CD14-positive monocyte (primary cell): ENCODE results near the gene UVSSA. TPM values are rescaled to one million over a fixed set of nuclear protein-coding genes. Genes with fewer than 3 reads are reported as not detected.

Source experiments
- DNase-seq, 3 donors: peaks; one replicate each; pipeline ENCODE4 v3.0.0-alpha.2; 2011 to 2022
- H2AFZ ChIP-seq: 2 replicates; pipeline ENCODE4 v1.6.0; 2012; ENCODE audit warnings: mild to moderate bottlenecking, low read depth, low read length, inconsistent platforms; ENCODE audit not compliant: insufficient read depth, poor library complexity, severe bottlenecking
- H3K27ac ChIP-seq, 2 donors: 1 replicate in 1 of 2; 2 replicates in 1 of 2; pipeline ENCODE4 v1.5.1; 2012 to 2013; ENCODE audit warnings: low read length in 2 of 2, control low read depth in 1 of 2, inconsistent platforms in 1 of 2, low read depth in 1 of 2, mild to moderate bottlenecking in 1 of 2
- H3K27me3 ChIP-seq, 2 donors: one replicate each; pipeline versions ENCODE4 v1.6.0 to v1.6.1; 2011 to 2013; ENCODE audit warnings: low read length in 2 of 2; ENCODE audit not compliant: control insufficient read depth in 2 of 2, insufficient read depth in 2 of 2
- H3K36me3 ChIP-seq, 2 donors: replicated peaks in 1 of 2; 1 replicate in 1 of 2; 2 replicates in 1 of 2; pipeline versions ENCODE4 v1.5.1 to v1.6.1; 2012 to 2013; ENCODE audit warnings: low read length in 2 of 2, control low read depth in 1 of 2, inconsistent platforms in 1 of 2, mild to moderate bottlenecking in 1 of 2; ENCODE audit not compliant: insufficient read depth in 2 of 2, control insufficient read depth in 1 of 2
- H3K4me1 ChIP-seq, 2 donors: 1 replicate in 1 of 2; 2 replicates in 1 of 2; pipeline versions ENCODE4 v1.5.1 to v1.6.1; 2012 to 2013; ENCODE audit warnings: low read length in 2 of 2, control low read depth in 1 of 2, inconsistent platforms in 1 of 2, mild to moderate bottlenecking in 1 of 2, moderate library complexity in 1 of 2; ENCODE audit not compliant: insufficient read depth in 2 of 2, control insufficient read depth in 1 of 2
- H3K4me2 ChIP-seq: replicated peaks from 2 replicates; pipeline ENCODE3; 2012; ENCODE audit warnings: low read length, moderate library complexity, mild to moderate bottlenecking; ENCODE audit not compliant: poor library complexity, severe bottlenecking; ENCODE audit errors: extremely low read depth
- H3K4me3 ChIP-seq, 3 experiments: fragments of 200-600 bp in 1 of 3; sonication (generic) in 1 of 3; replicated peaks in 1 of 3; 1 replicate in 2 of 3; 2 replicates in 1 of 3; pipeline ENCODE4 v1.5.1; 2011 to 2013; ENCODE audit warnings: low read length in 3 of 3, mild to moderate bottlenecking in 3 of 3, control low read depth in 2 of 3, low read depth in 2 of 3, inconsistent platforms in 1 of 3, moderate library complexity in 1 of 3
- H3K79me2 ChIP-seq: 2 replicates; pipeline ENCODE4 v1.6.0; 2012; ENCODE audit warnings: mild to moderate bottlenecking, control low read depth, inconsistent platforms, low read length, moderate library complexity; ENCODE audit not compliant: insufficient read depth
- H3K9ac ChIP-seq: 2 replicates; pipeline ENCODE4 v1.6.0; 2017; ENCODE audit warnings: low read length, mild to moderate bottlenecking; ENCODE audit not compliant: insufficient read depth, poor library complexity, severe bottlenecking
- H3K9me3 ChIP-seq, 2 donors: replicated peaks in 1 of 2; 1 replicate in 1 of 2; 2 replicates in 1 of 2; pipeline versions ENCODE4 v1.5.1 to v1.6.1; 2012 to 2013; ENCODE audit warnings: low read length in 2 of 2, control low read depth in 1 of 2; ENCODE audit not compliant: control insufficient read depth in 1 of 2, insufficient read depth in 1 of 2
- H4K20me1 ChIP-seq: 2 replicates; pipeline ENCODE4 v1.6.0; 2012; ENCODE audit warnings: mild to moderate bottlenecking, low read length, control low read depth, moderate library complexity; ENCODE audit not compliant: insufficient read depth
- H3K27ac Mint-ChIP-seq, 7 donors: one replicate each; pipeline ENCODE4 v1.8.0; 2020; ENCODE audit warnings: mild to moderate bottlenecking in 7 of 7, mixed read lengths in 7 of 7, moderate library complexity in 6 of 7, inconsistent platforms in 2 of 7
- H3K27me3 Mint-ChIP-seq, 3 donors: one replicate each; pipeline ENCODE4 v1.8.0; 2021 to 2022; ENCODE audit warnings: low read depth in 3 of 3, mild to moderate bottlenecking in 3 of 3, mixed read lengths in 3 of 3, moderate library complexity in 3 of 3, inconsistent platforms in 1 of 3
- H3K36me3 Mint-ChIP-seq, 2 donors: one replicate each; pipeline ENCODE4 v1.8.0; 2020; ENCODE audit warnings: mixed read lengths in 2 of 2, inconsistent platforms in 1 of 2, mild to moderate bottlenecking in 1 of 2
- H3K4me1 Mint-ChIP-seq: one replicate; pipeline ENCODE4 v1.8.0; 2020; ENCODE audit warnings: mild to moderate bottlenecking, mixed read lengths
- H3K4me3 Mint-ChIP-seq, 2 donors: one replicate each; pipeline ENCODE4 v1.8.0; 2020; ENCODE audit warnings: mild to moderate bottlenecking in 2 of 2, mixed read lengths in 2 of 2, moderate library complexity in 1 of 2
- H3K9me3 Mint-ChIP-seq, 7 donors: one replicate each; pipeline ENCODE4 v1.8.0; 2020 to 2022; ENCODE audit warnings: mixed read lengths in 7 of 7, mild to moderate bottlenecking in 6 of 7, moderate library complexity in 6 of 7, inconsistent platforms in 2 of 7
- CTCF ChIP-seq: fragments of 200-600 bp; IDR thresholded peaks from one replicate; pipeline ENCODE4 v1.8.0; 2022; ENCODE audit warnings: antibody characterized with exemption, mild to moderate bottlenecking
- WGBS: methylation state at CpG from one replicate; pipeline ENCODE4 v1.1.5; 2013; ENCODE audit warnings: missing lambda C conversion rate; ENCODE audit not compliant: insufficient coverage; 5-methylcytosine and 5-hydroxymethylcytosine counted together
- intact Hi-C, 2 donors: fragments of 100-400 bp; cut with micrococcal nuclease; formaldehyde crosslinking; loops; one replicate each; pipeline versions ENCODE4 v1.15.0 to v1.15.1; 2023
- polyA plus RNA-seq, 3 donors: library from polyadenylated mRNA; depleted of rRNA in 1 of 3; unstranded in 2 of 3; stranded (reverse) in 1 of 3; fragments of 300-500 nt in 2 of 3; fragments of >200 nt in 1 of 3; fragmentation: Illumina TruSeq in 2 of 3; gene quantifications; 1 replicate in 2 of 3; 2 replicates in 1 of 3; pipeline ENCODE4 v1.2.3, GENCODE V29; 2012 to 2021

The UVSSA gene
- polyA plus RNA-seq, 3 donors: 2.6 to 54.0 (median 4.8) TPM

GRCh38 chr4:1363513-1363912 is 16.5 kb downstream of the UVSSA start:
- H3K4me1 Mint-ChIP-seq: no peaks in the 10 kb centered on the region

GRCh38 chr4:1364217-1364616 is 17.2 kb downstream of the UVSSA start:
- Histone ChIP-seq H3K27ac (no peak overlapping the region), H3K4me1 (no peaks in the 10 kb centered on the region), H3K4me2 (no peak overlapping the region), H3K9ac (no peak overlapping the region), H2AFZ (no peak overlapping the region), H3K36me3 (peaks cover 29 to 59% of the 10 kb centered on the region in 2 donors), H3K27me3 (no peaks in the 10 kb centered on the region), H3K9me3 (no peaks in the 10 kb centered on the region), H4K20me1 (no peaks in the 10 kb centered on the region), H3K79me2 (no peaks in the 10 kb centered on the region), H3K4me3 (no peak overlapping the region)
- DNase-seq: no peak
- Mint-ChIP-seq H3K9me3 (no peaks in the 10 kb centered on the region), H3K4me1 (no peaks in the 10 kb centered on the region), H3K4me3 (no peak overlapping the region), H3K27ac (no peak overlapping the region), H3K27me3 (peaks cover 0 to 3% (median 2%) of the 10 kb centered on the region in 3 donors), H3K36me3 (peaks cover 16 to 76% of the 10 kb centered on the region in 2 donors)
- no peak for TF ChIP-seq CTCF
- 96% methylated on average over 10 of the region's 18 CpGs for WGBS
- intact Hi-C loops: no loop called here

More at GRCh38 chr4:1363513-1363912, 16.5 kb downstream of the UVSSA start:
- Mint-ChIP-seq H3K9me3 (no peaks in the 10 kb centered on the region), H3K27ac (no peak overlapping the region), H3K4me3 (no peak overlapping the region), H3K36me3 (peaks cover 22 to 81% of the 10 kb centered on the region in 2 donors), H3K27me3 (peaks cover 0 to 5% (median 2%) of the 10 kb centered on the region in 3 donors)
- H3K79me2 ChIP-seq: no peaks in the 10 kb centered on the region
- H4K20me1 ChIP-seq: no peaks in the 10 kb centered on the region
- intact Hi-C loops: no loop called here
- H3K27ac ChIP-seq: no peak overlapping the region
- H3K9me3 ChIP-seq: no peaks in the 10 kb centered on the region
- H3K36me3 ChIP-seq: peaks cover 35 to 66% of the 10 kb centered on the region in 2 donors
- no peak overlapping the region for H3K4me2 ChIP-seq
- no peak overlapping the region for H3K4me3 ChIP-seq
- WGBS: 95% methylated on average over 8 of the region's 11 CpGs
- no peak overlapping the region for H3K9ac ChIP-seq
- TF ChIP-seq CTCF: no peak
- DNase-seq: no peak
- H3K4me1 ChIP-seq: no peaks in the 10 kb centered on the region
- H3K27me3 ChIP-seq: no peaks in the 10 kb centered on the region
- H2AFZ ChIP-seq: no peak overlapping the region
